Hepatocyte (in vitro differentiated cells): ENCODE data around the gene PTGDS. TPM values are rescaled to one million over a fixed set of nuclear protein-coding genes. Genes with fewer than 3 reads are reported as not detected.

ENCODE experiments used
- DNase-seq: peaks from one replicate; pipeline ENCODE4 v3.0.0-alpha.2; 2016; ENCODE audit warnings: low spot score
- H2AFZ ChIP-seq: fragments of 200-600 bp; sonication (generic); 2 replicates; pipeline ENCODE4 v1.6.0; 2016; ENCODE audit warnings: antibody characterized with exemption, mild to moderate bottlenecking
- H3K27ac ChIP-seq: fragments of 200-600 bp; sonication (generic); 2 replicates; pipeline ENCODE4 v1.5.1; 2016; ENCODE audit warnings: mild to moderate bottlenecking
- H3K27me3 ChIP-seq: fragments of 200-600 bp; sonication (generic); 2 replicates; pipeline ENCODE4 v1.6.1; 2016
- H3K36me3 ChIP-seq: fragments of 200-600 bp; sonication (generic); replicated peaks from 2 replicates; pipeline ENCODE4 v1.5.1; 2016; ENCODE audit warnings: low read depth; ENCODE audit not compliant: insufficient read depth
- H3K4me1 ChIP-seq: fragments of 200-600 bp; sonication (generic); 2 replicates; pipeline ENCODE4 v1.5.1; 2016; ENCODE audit warnings: mild to moderate bottlenecking, moderate library complexity; ENCODE audit not compliant: insufficient read depth
- H3K4me2 ChIP-seq: fragments of 200-600 bp; sonication (generic); 2 replicates; pipeline ENCODE4 v1.6.0; 2016
- H3K4me3 ChIP-seq: fragments of 200-600 bp; sonication (generic); 2 replicates; pipeline ENCODE4 v1.5.1; 2016; ENCODE audit warnings: mild to moderate bottlenecking
- H3K79me2 ChIP-seq: fragments of 200-600 bp; sonication (generic); 2 replicates; pipeline ENCODE4 v1.6.0; 2017; ENCODE audit warnings: mild to moderate bottlenecking
- H3K9me2 ChIP-seq: fragments of 200-600 bp; sonication (generic); replicated peaks from 2 replicates; pipeline ENCODE4 v1.6.0; 2017; ENCODE audit warnings: mild to moderate bottlenecking; ENCODE audit not compliant: insufficient read depth
- H3K9me3 ChIP-seq: fragments of 200-600 bp; sonication (generic); 2 replicates; pipeline ENCODE4 v1.5.1; 2016; ENCODE audit warnings: low read depth, mild to moderate bottlenecking
- H4K20me1 ChIP-seq: fragments of 200-600 bp; sonication (generic); 2 replicates; pipeline ENCODE4 v1.6.0; 2016; ENCODE audit warnings: mild to moderate bottlenecking; ENCODE audit not compliant: insufficient read depth, poor library complexity, severe bottlenecking
- CTCF ChIP-seq: fragments of 200-600 bp; sonication (generic); IDR thresholded peaks from 2 replicates; pipeline ENCODE4 v1.5.1; 2016; ENCODE audit warnings: antibody characterized with exemption, mild to moderate bottlenecking; ENCODE audit not compliant: poor library complexity
- EZH2 ChIP-seq: fragments of 200-600 bp; sonication (generic); IDR thresholded peaks from 2 replicates; pipeline ENCODE4 v1.6.1; 2016; ENCODE audit warnings: antibody characterized with exemption, mild to moderate bottlenecking, borderline replicate concordance
- EZH2phosphoT487 ChIP-seq: fragments of 200-600 bp; sonication (generic); IDR thresholded peaks from one replicate; pipeline ENCODE4 v1.6.1; 2018; ENCODE audit warnings: antibody characterized with exemption, mild to moderate bottlenecking, low read depth, moderate library complexity; ENCODE audit not compliant: unreplicated experiment, severe bottlenecking
- WGBS: methylation state at CpG from one replicate; pipeline ENCODE4 v1.1.6; 2016; ENCODE audit warnings: low lambda C conversion rate; ENCODE audit errors: missing lambda C conversion rate; 5-methylcytosine and 5-hydroxymethylcytosine counted together
- polyA plus RNA-seq: library from polyadenylated mRNA; unstranded; fragments of >200 nt; fragmentation: Nextera tagmentation; extraction: Ambion mirVana; gene quantifications from 2 replicates; pipeline ENCODE4 v1.2.1, GENCODE V29; 2016
- total RNA-seq: library from RNA; depleted of rRNA; stranded (reverse); fragments of >200 nt; gene quantifications from 2 replicates; pipeline ENCODE4 v1.2.3, GENCODE V29; 2014

PTGDS gene
- total and polyA plus RNA-seq, 2 experiments from 2014 or later: 56.0 to 290 TPM

- H3K4me2 ChIP-seq: no peak overlapping the region
- no peaks in the 10 kb centered on the region for H3K9me2 ChIP-seq
- no peak overlapping the region for H2AFZ ChIP-seq
- H3K79me2 ChIP-seq: no peaks in the 10 kb centered on the region
- no peaks in the 10 kb centered on the region for H3K4me1 ChIP-seq
- no peaks in the 10 kb centered on the region for H3K36me3 ChIP-seq
- DNase-seq: no peak
- H4K20me1 ChIP-seq: no peaks in the 10 kb centered on the region
- no peaks in the 10 kb centered on the region for H3K9me3 ChIP-seq
- no peaks in the 10 kb centered on the region for H3K27me3 ChIP-seq
- H3K27ac ChIP-seq: no peak overlapping the region
- WGBS: 89% methylated on average over 32 of the region's 67 CpGs
- TF ChIP-seq CTCF (no peak), EZH2phosphoT487 (no peak), EZH2 (no peak)
- no peak overlapping the region for H3K4me3 ChIP-seq
Measured at GRCh38 chr9:137012694-137013570, 35.6 kb downstream of the PTGDS start.

GRCh38 chr9:137013571-137013940 is 36.3 kb downstream of the PTGDS start:
- no peak overlapping the region for H3K4me2 ChIP-seq
- 97% methylated on average over 18 of the region's 20 CpGs for WGBS
- no peak for DNase-seq
- H3K4me1 ChIP-seq: no peaks in the 10 kb centered on the region
- no peaks in the 10 kb centered on the region for H3K36me3 ChIP-seq
- no peak overlapping the region for H2AFZ ChIP-seq
- H3K9me2 ChIP-seq: no peaks in the 10 kb centered on the region
- no peak overlapping the region for H3K27ac ChIP-seq
- no peak for TF ChIP-seq CTCF
- TF ChIP-seq EZH2: no peak
- TF ChIP-seq EZH2phosphoT487: no peak
- no peaks in the 10 kb centered on the region for H4K20me1 ChIP-seq
- no peaks in the 10 kb centered on the region for H3K79me2 ChIP-seq
- H3K9me3 ChIP-seq: no peaks in the 10 kb centered on the region
- no peaks in the 10 kb centered on the region for H3K27me3 ChIP-seq
- no peak overlapping the region for H3K4me3 ChIP-seq

GRCh38 chr9:137014166-137014565 is 36.9 kb downstream of the PTGDS start:
- DNase-seq: no peak
- Histone ChIP-seq H3K79me2 (no peaks in the 10 kb centered on the region), H3K4me2 (no peak overlapping the region), H3K27me3 (no peaks in the 10 kb centered on the region), H4K20me1 (no peaks in the 10 kb centered on the region), H3K27ac (no peak overlapping the region), H3K9me2 (no peaks in the 10 kb centered on the region), H3K9me3 (no peaks in the 10 kb centered on the region), H3K4me3 (no peak overlapping the region), H2AFZ (no peak overlapping the region), H3K4me1 (no peaks in the 10 kb centered on the region), H3K36me3 (no peaks in the 10 kb centered on the region)
- TF ChIP-seq EZH2phosphoT487 (no peak), EZH2 (no peak), CTCF (no peak)
- WGBS: 93% methylated on average over 23 of the region's 23 CpGs
